K562 (cell line): Measurements from ENCODE around the gene ABHD12. TPM values are rescaled to one million over a fixed set of nuclear protein-coding genes. Genes with fewer than 3 reads are reported as not detected.
"Not testable (repeated sequence)": the region's sequence is repeated elsewhere in the genome, so short reads cannot be mapped to it uniquely, and the experiment has no call there.

Experiments
- ATAC-seq: fragments of 200-7000 bp; cut with Tn5 transposase; 3 replicates; pipeline ENCODE4 v1.9.1; 2020; ENCODE audit warnings: moderate library complexity
- BruUV-seq: library from RNA; stranded (reverse); fragments of 400-500 nt; replicated peaks from 2 replicates; lab custom pipeline; 2021; lab: Mats Ljungman, UMichigan
- CTCF ChIA-PET: fragments of 300-600 bp; formaldehyde crosslinking; extraction: SDS; loops from one replicate; lab custom pipeline; 2021; ENCODE audit warnings: low intra/inter-chr PET ratio; lab: Yijun Ruan, JAX
- POLR2A ChIA-PET: fragments of 300-600, 350-650 bp; sonication (Branson Sonifier 250); formaldehyde crosslinking; extraction: SDS; loops from one replicate; lab custom pipeline; 2021; ENCODE audit warnings: antibody characterized with exemption, inconsistent platforms; lab: Yijun Ruan, JAX
- DNase-seq, 4 experiments: peaks; one replicate each; pipeline versions ENCODE4 v3.0.0 to v3.0.0-alpha.2; 2011 to 2018; ENCODE audit warnings: low spot score in 3 of 4, mixed read lengths in 3 of 4; ENCODE audit errors: extremely low read depth in 1 of 4
- FAIRE-seq: peaks from 2 replicates; lab custom pipeline; 2011; peaks lifted over from hg19 to GRCh38; lab: Jason Lieb, UNC
- H2AFZ ChIP-seq: 2 replicates; pipeline ENCODE4 v1.6.0; 2011; ENCODE audit warnings: low read depth, low read length, control low read depth, inconsistent platforms
- H3K27ac ChIP-seq: fragments of 200-600 bp; 3 replicates; pipeline ENCODE4 v1.8.0; 2011; ENCODE audit warnings: low read depth, mild to moderate bottlenecking, control low read depth, inconsistent platforms, low read length, moderate library complexity, mixed read lengths; ENCODE audit errors: extremely low read depth
- H3K27me3 ChIP-seq, 2 experiments: fragments of 300-600 bp in 1 of 2; 2 replicates in 1 of 2; 3 replicates in 1 of 2; pipeline versions ENCODE4 v1.6.0 to v1.8.0; 2011; ENCODE audit warnings: inconsistent platforms in 2 of 2, low read length in 2 of 2, mild to moderate bottlenecking in 1 of 2, mixed read lengths in 1 of 2, moderate library complexity in 1 of 2; ENCODE audit not compliant: control insufficient read depth in 2 of 2, insufficient read depth in 2 of 2
- H3K36me3 ChIP-seq: fragments of 300-600 bp; 3 replicates; pipeline ENCODE4 v1.8.0; 2011; ENCODE audit warnings: mild to moderate bottlenecking, low read length, inconsistent platforms; ENCODE audit not compliant: control insufficient read depth, insufficient read depth
- H3K4me1 ChIP-seq, 2 experiments: fragments of 200-600 bp in 1 of 2; replicated peaks in 1 of 2; 2 replicates in 1 of 2; 3 replicates in 1 of 2; pipeline versions ENCODE4 v1.5.1 to v1.8.0; 2011; ENCODE audit warnings: inconsistent platforms in 2 of 2, low read length in 2 of 2, mild to moderate bottlenecking in 1 of 2, mixed read lengths in 1 of 2, moderate library complexity in 1 of 2; ENCODE audit not compliant: control insufficient read depth in 2 of 2, insufficient read depth in 2 of 2
- H3K4me2 ChIP-seq: 2 replicates; pipeline ENCODE4 v1.6.1; 2011; ENCODE audit warnings: low read length, control low read depth, inconsistent platforms, mixed read lengths; ENCODE audit not compliant: insufficient read depth
- H3K4me3 ChIP-seq: fragments of 200-600 bp; sonication (generic), shearing (Covaris generic); 2 replicates; pipeline ENCODE4 v1.5.1; 2016; ENCODE audit warnings: control low read depth, inconsistent platforms
- H3K79me2 ChIP-seq: fragments of 200-600 bp; 3 replicates; pipeline ENCODE4 v1.8.0; 2011; ENCODE audit warnings: low read length, inconsistent platforms; ENCODE audit not compliant: control insufficient read depth, insufficient read depth
- H3K9ac ChIP-seq, 2 experiments: 2 replicates each; pipeline versions ENCODE4 v1.6.0 to v1.6.1; 2011; ENCODE audit warnings: low read depth in 2 of 2, low read length in 2 of 2, control low read depth in 1 of 2, inconsistent platforms in 1 of 2, mild to moderate bottlenecking in 1 of 2, mixed read lengths in 1 of 2; ENCODE audit not compliant: insufficient read depth in 1 of 2
- H3K9me1 ChIP-seq: one replicate; pipeline ENCODE4 v1.6.0; 2011; ENCODE audit warnings: inconsistent platforms, mild to moderate bottlenecking, low read length, moderate library complexity; ENCODE audit not compliant: control insufficient read depth, insufficient read depth
- H3K9me3 ChIP-seq: replicated peaks from 2 replicates; pipeline ENCODE4 v1.5.1; 2011; ENCODE audit warnings: low read depth, low read length, inconsistent platforms; ENCODE audit not compliant: control insufficient read depth, insufficient read depth
- H4K20me1 ChIP-seq: replicated peaks from 2 replicates; pipeline ENCODE4 v1.6.1; 2011; ENCODE audit warnings: low read length, inconsistent platforms, mixed read lengths; ENCODE audit not compliant: control insufficient read depth, insufficient read depth
- BRD4 ChIP-seq: fragments of 200-600 bp; sonication (generic); IDR thresholded peaks from 2 replicates; pipeline ENCODE4 v1.6.1; 2017; ENCODE audit warnings: inconsistent platforms
- ZSCAN29 ChIP-seq: fragments of 450-650 bp; IDR thresholded peaks from 2 replicates; pipeline ENCODE4 v1.6.1; 2017
- WGBS: fragments of 100-300 bp; shearing (Covaris generic); methylation state at CpG from one replicate; pipeline ENCODE4 v1.1.6; 2016; ENCODE audit warnings: low coverage, mixed read lengths; ENCODE audit not compliant: insufficient coverage; ENCODE audit errors: missing lambda C conversion rate; 5-methylcytosine and 5-hydroxymethylcytosine counted together
- in situ Hi-C: fragments of 300-500 bp; cut with MboI; formaldehyde crosslinking; loops from 4 replicates; pipeline ENCODE4 v1.15.0; 2018; ENCODE audit warnings: inconsistent platforms, mixed read lengths
- intact Hi-C: fragments of 100-400 bp; cut with micrococcal nuclease; formaldehyde crosslinking; loops from 2 replicates; pipeline ENCODE4 v1.14.2; 2022
- polyA plus RNA-seq, 8 experiments: library from polyadenylated mRNA; depleted of rRNA in 4 of 8; stranded (reverse) in 5 of 8; unstranded in 3 of 8; fragments of >200 nt; fragmentation: Nextera tagmentation in 2 of 8; fragmentation: Illumina TruSeq in 1 of 8; extraction: Ambion mirVana in 2 of 8; extraction: Trizol in 1 of 8; gene quantifications; 2 replicates each; pipeline versions ENCODE4 v1.2.1 to v1.2.3, GENCODE V29; 2011 to 2014; ENCODE audit warnings: inconsistent platforms in 1 of 8, missing spikeins in 1 of 8
- total RNA-seq, 7 experiments: library from RNA; depleted of rRNA in 6 of 7; stranded (reverse); fragments of >200 nt in 6 of 7; fragmentation: Illumina TruSeq in 2 of 7; extraction: Trizol in 2 of 7; gene quantifications; 2 replicates each; pipeline versions ENCODE4 v1.2.1 to v1.2.3, GENCODE V29; 2011 to 2021; ENCODE audit warnings: low replicate concordance in 1 of 7

ABHD12 gene
- total and polyA plus RNA-seq, 9 of the 15 experiments (the other 6 are each of a cell fraction or from before 2014, with no cell fraction given) = 0.65 to 15.6 (median 9.1) TPM

DNA sequence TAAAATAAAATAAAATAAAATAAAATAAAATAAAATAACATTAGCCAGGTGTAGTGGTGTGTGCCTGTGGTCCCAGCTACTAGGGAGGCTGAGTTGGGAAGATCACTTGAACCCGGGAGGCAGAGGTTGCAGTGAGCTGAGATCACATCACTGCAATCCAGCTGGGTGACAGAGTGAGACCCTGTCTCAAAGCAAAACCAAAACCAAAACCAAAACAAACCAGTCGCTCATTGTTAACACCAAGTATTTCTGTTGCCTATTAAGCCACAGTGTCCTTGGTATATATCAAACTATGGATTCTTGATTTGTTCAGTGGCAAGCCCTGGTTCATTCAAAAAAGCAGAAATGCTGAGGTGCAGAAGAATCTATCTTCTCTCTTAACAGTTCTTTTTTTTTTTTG, 77.0 kb downstream of the ABHD12 start:
- Histone ChIP-seq H3K9ac (no peak overlapping the region), H4K20me1 (no peaks in the 10 kb centered on the region), H3K9me1 (peaks cover 12% of the 10 kb centered on the region), H3K36me3 (no peaks in the 10 kb centered on the region), H2AFZ (no peak overlapping the region), H3K4me1 (peaks cover 27 to 30% of the 10 kb centered on the region in 2 experiments), H3K4me2 (no peak overlapping the region), H3K27me3 (no peaks in the 10 kb centered on the region), H3K79me2 (no peaks in the 10 kb centered on the region), H3K9me3 (no peaks in the 10 kb centered on the region), H3K4me3 (no peak overlapping the region), H3K27ac (no peak overlapping the region)
- in situ Hi-C loops (no loop called here), intact Hi-C loops (no loop called here)
- no TSS peak for BruUV-seq
- DNase-seq (no peak), FAIRE-seq (no peak), ATAC-seq (no peak)
- WGBS = 74% methylated on average over 2 of the region's 2 CpGs
- TF ChIP-seq ZSCAN29 = no peak
- no peak for TF ChIP-seq BRD4
- CTCF ChIA-PET = no interaction called here
- POLR2A ChIA-PET = no interaction called here

DNA sequence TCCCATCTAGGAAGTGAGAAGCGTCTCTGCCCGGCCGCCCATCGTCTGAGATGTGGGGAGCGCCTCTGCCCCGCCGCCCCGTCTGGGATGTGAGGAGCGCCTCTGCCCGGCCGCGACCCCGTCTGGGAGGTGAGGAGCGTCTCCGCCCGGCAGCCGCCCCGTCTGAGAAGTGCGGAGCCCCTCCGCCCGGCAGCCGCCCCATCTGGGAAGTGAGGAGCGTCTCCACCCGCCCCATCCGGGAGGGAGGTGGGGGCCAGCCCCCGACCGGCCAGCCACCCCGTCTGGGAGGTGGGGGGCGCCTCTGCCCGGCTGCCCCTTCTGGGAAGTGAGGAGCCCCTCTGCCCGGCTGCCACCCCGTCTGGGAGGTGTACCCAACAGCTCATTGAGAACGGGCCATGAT, 77.9 kb downstream of the ABHD12 start:
- no CpG with 5 or more reads among the region's 33 CpGs for WGBS
- ATAC-seq = not testable (repeated sequence)

More for the DNA sequence above, 77.9 kb downstream of the ABHD12 start:
- intact Hi-C loops, BruUV-seq, H3K79me2 ChIP-seq, H3K27ac ChIP-seq, H3K9ac ChIP-seq, H3K27me3 ChIP-seq, CTCF ChIA-PET, DNase-seq, H2AFZ ChIP-seq, H4K20me1 ChIP-seq, H3K4me3 ChIP-seq, POLR2A ChIA-PET, H3K4me2 ChIP-seq, H3K9me3 ChIP-seq, FAIRE-seq, in situ Hi-C loops, H3K36me3 ChIP-seq: not testable (repeated sequence)
- Histone ChIP-seq H3K4me1 (peaks cover 27 to 38% of the 10 kb centered on the region in 2 experiments), H3K9me1 (peaks cover 12% of the 10 kb centered on the region)
